HepG2 (cell line): ENCODE results near the gene NDUFB5. TPM values are rescaled to one million over a fixed set of nuclear protein-coding genes. Genes with fewer than 3 reads are reported as not detected.

Experiments used
- ATAC-seq: fragments of 200-7000 bp; cut with Tn5 transposase; 3 replicates; pipeline ENCODE4 v1.9.1; 2020; ENCODE audit warnings: mild to moderate bottlenecking, moderate library complexity
- BruUV-seq: library from RNA; stranded (reverse); fragments of 400-500 nt; replicated peaks from 2 replicates; lab custom pipeline; 2021; lab: Mats Ljungman, UMichigan
- CTCF ChIA-PET: fragments of 300-600 bp; formaldehyde crosslinking; extraction: SDS; loops from one replicate; lab custom pipeline; 2021; ENCODE audit warnings: low total read pairs, inconsistent platforms, low intra/inter-chr PET ratio; lab: Yijun Ruan, JAX
- POLR2A ChIA-PET: fragments of 350-600 bp; sonication (Branson Sonifier 250); formaldehyde crosslinking; loops from one replicate; lab custom pipeline; 2020; ENCODE audit warnings: antibody characterized with exemption, inconsistent platforms; lab: Yijun Ruan, JAX
- DNase-seq: peaks from one replicate; pipeline ENCODE4 v3.0.0-alpha.2; 2015; ENCODE audit warnings: low spot score
- FAIRE-seq: peaks from 3 replicates; lab custom pipeline; 2011; peaks lifted over from hg19 to GRCh38; lab: Jason Lieb, UNC
- H2AFZ ChIP-seq: one replicate; pipeline ENCODE4 v1.6.1; 2011; ENCODE audit warnings: low read length, inconsistent platforms
- H3K27ac ChIP-seq: fragments of 300-600 bp; 3 replicates; pipeline ENCODE4 v1.8.0; 2011; ENCODE audit warnings: mixed run types, mild to moderate bottlenecking, mixed read lengths, low read length, inconsistent platforms; ENCODE audit not compliant: insufficient read depth; ENCODE audit errors: extremely low read length
- H3K27me3 ChIP-seq, 2 experiments: fragments of 200-600 bp in 1 of 2; 2 replicates in 1 of 2; 3 replicates in 1 of 2; pipeline versions ENCODE4 v1.6.0 to v1.8.0; 2011; ENCODE audit warnings: low read length in 2 of 2, mild to moderate bottlenecking in 2 of 2, moderate library complexity in 2 of 2, inconsistent platforms in 1 of 2; ENCODE audit not compliant: insufficient read depth in 2 of 2, control insufficient read depth in 1 of 2
- H3K36me3 ChIP-seq, 2 experiments: fragments of 200-600 bp in 1 of 2; replicated peaks in 1 of 2; 2 replicates in 1 of 2; 3 replicates in 1 of 2; pipeline versions ENCODE4 v1.5.1 to v1.8.0; 2011; ENCODE audit warnings: low read length in 2 of 2, inconsistent platforms in 1 of 2; ENCODE audit not compliant: insufficient read depth in 2 of 2, control insufficient read depth in 1 of 2
- H3K4me1 ChIP-seq: 2 replicates; pipeline ENCODE4 v1.5.1; 2012; ENCODE audit warnings: low read length, inconsistent platforms; ENCODE audit not compliant: insufficient read depth
- H3K4me2 ChIP-seq: 2 replicates; pipeline ENCODE4 v1.6.0; 2011; ENCODE audit warnings: low read depth, low read length, inconsistent platforms
- H3K4me3 ChIP-seq, 3 experiments: fragments of 200-600 bp in 1 of 3; sonication (generic), shearing (Covaris generic) in 1 of 3; replicated peaks in 1 of 3; 2 replicates each; pipeline ENCODE4 v1.5.1; 2011 to 2016; ENCODE audit warnings: low read length in 3 of 3, inconsistent platforms in 2 of 3, low read depth in 2 of 3, mild to moderate bottlenecking in 2 of 3, control low read depth in 1 of 3, mixed read lengths in 1 of 3; ENCODE audit not compliant: insufficient read depth in 1 of 3
- H3K79me2 ChIP-seq: one replicate; pipeline ENCODE4 v1.6.1; 2011; ENCODE audit warnings: low read length, inconsistent platforms; ENCODE audit not compliant: insufficient read depth
- H3K9ac ChIP-seq: 2 replicates; pipeline ENCODE4 v1.6.0; 2011; ENCODE audit warnings: mild to moderate bottlenecking, low read depth, low read length, inconsistent platforms; ENCODE audit not compliant: insufficient read depth
- H3K9me3 ChIP-seq: 2 replicates; pipeline ENCODE4 v1.5.1; 2012; ENCODE audit warnings: mild to moderate bottlenecking, low read length
- H4K20me1 ChIP-seq: 2 replicates; pipeline ENCODE4 v1.6.0; 2011; ENCODE audit warnings: inconsistent platforms, mild to moderate bottlenecking, low read length, moderate library complexity; ENCODE audit not compliant: insufficient read depth
- ATF7 ChIP-seq, 2 experiments: fragments of 450-650 bp in 1 of 2; sonication (generic) in 1 of 2; formaldehyde crosslinking in 1 of 2; IDR thresholded peaks; 2 replicates each; pipeline versions ENCODE4 v1.4.0 to v1.6.1; 2016 to 2020; ENCODE audit warnings: antibody characterized with exemption in 1 of 2, mild to moderate bottlenecking in 1 of 2, missing genetic modification reagents in 1 of 2
- CREB1 ChIP-seq, 2 experiments: fragments of 450-650 bp in 1 of 2; IDR thresholded peaks; 2 replicates each; pipeline ENCODE4 v1.6.1; 2016 to 2017; ENCODE audit warnings: control low read depth in 1 of 2, mild to moderate bottlenecking in 1 of 2, missing compliant biosample characterization in 1 of 2, missing genetic modification characterization in 1 of 2
- SRSF4 ChIP-seq: fragments of 200-400 bp; formaldehyde crosslinking; IDR thresholded peaks from one replicate; pipeline ENCODE4 v1.6.1; 2018; ENCODE audit warnings: mild to moderate bottlenecking, low read depth, low read length, moderate library complexity; ENCODE audit not compliant: poor library complexity, severe bottlenecking
- WGBS: methylation state at CpG from one replicate; pipeline ENCODE4 v1.1.6; 2017; ENCODE audit warnings: low lambda C conversion rate; 5-methylcytosine and 5-hydroxymethylcytosine counted together
- in situ Hi-C: cut with HindIII; loops from 2 replicates; pipeline ENCODE4 v1.10.0; 2017; ENCODE audit warnings: low pct_unique_long_range_greater_than_20kb; ENCODE audit not compliant: extremely low pct_ligation_motif_present
- intact Hi-C: fragments of 100-400 bp; cut with micrococcal nuclease; formaldehyde crosslinking; loops from one replicate; pipeline ENCODE4 v1.10.0; 2022; ENCODE audit not compliant: unreplicated experiment
- polyA plus RNA-seq, 8 experiments: library from polyadenylated mRNA; depleted of rRNA in 3 of 8; stranded (reverse) in 7 of 8; unstranded in 1 of 8; fragments of >200 nt; fragmentation: Illumina TruSeq in 4 of 8; extraction: Trizol in 4 of 8; gene quantifications; 2 replicates each; pipeline versions ENCODE4 v1.2.1 to v1.2.3, GENCODE V29; 2011 to 2016; ENCODE audit warnings: low read depth in 4 of 8, missing spikeins in 1 of 8, mixed read lengths in 1 of 8; ENCODE audit not compliant: insufficient read depth in 1 of 8
- total RNA-seq, 5 experiments: library from RNA; depleted of rRNA; stranded (reverse); fragments of >200 nt; fragmentation: Illumina TruSeq; extraction: Trizol; gene quantifications; 2 replicates each; pipeline ENCODE4 v1.2.3, GENCODE V29; 2016; ENCODE audit warnings: low read depth in 1 of 5
- TF ChIP-seq, protein P1 (sequence below): sonication (generic); formaldehyde crosslinking; IDR thresholded peaks from 2 replicates; pipeline ENCODE4 v1.5.1; 2020; ENCODE audit warnings: missing genetic modification reagents, mild to moderate bottlenecking, borderline replicate concordance
- TF ChIP-seq, protein P2 (sequence below): sonication (generic); formaldehyde crosslinking; IDR thresholded peaks from 2 replicates; pipeline ENCODE4 v1.5.1; 2020; ENCODE audit warnings: missing genetic modification reagents, mild to moderate bottlenecking, borderline replicate concordance

Gene NDUFB5
- total and polyA plus RNA-seq, 2 of the 13 experiments (the other 11 are each of a cell fraction or from before 2014, with no cell fraction given), result 43.3 to 120 TPM

DNA sequence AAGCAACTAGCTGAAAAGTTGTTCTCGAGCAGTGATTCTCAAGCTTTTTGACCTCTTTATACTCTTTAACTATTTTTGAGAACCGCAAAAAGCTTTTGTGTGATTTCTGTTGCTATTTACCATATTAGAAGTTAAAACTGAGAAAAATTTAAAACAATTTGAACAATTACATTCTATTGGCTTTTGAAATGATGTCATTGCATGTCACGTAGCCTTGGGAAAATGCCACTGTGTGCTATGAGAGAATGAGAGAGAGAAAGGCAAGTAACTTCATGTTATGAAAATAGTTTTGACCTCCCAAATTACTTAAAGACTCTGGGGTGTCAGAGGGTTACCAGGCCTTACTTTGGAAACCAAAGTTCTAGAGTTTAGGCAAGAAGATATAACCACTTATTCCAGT is 56.3 kb downstream of the NDUFB5 start:
- CTCF ChIA-PET, result no interaction called here
- POLR2A ChIA-PET, result interaction anchor here (1.3 to 2.3 kb wide), 3 partner anchors 7 to 74 kb away, joined by 3 to 15 read pairs (median 3); partner anchors contain the start of gene USP13
- Histone ChIP-seq H3K27ac (no peak overlapping the region), H2AFZ (no peak overlapping the region), H3K4me3 (no peak overlapping the region), H3K79me2 (peaks cover 93% of the 10 kb centered on the region), H3K4me1 (peaks cover 100% of the 10 kb centered on the region), H3K36me3 (peaks cover 0 to 4% of the 10 kb centered on the region in 2 experiments; a peak in 2 of 5 replicates), H3K9me3 (no peaks in the 10 kb centered on the region), H4K20me1 (no peaks in the 10 kb centered on the region), H3K9ac (no peak overlapping the region), H3K27me3 (no peaks in the 10 kb centered on the region), H3K4me2 (no peak overlapping the region)
- no TSS peak for BruUV-seq
- in situ Hi-C loops, result no loop called here
- ATAC-seq, result no peak
- intact Hi-C loops, result no loop called here
- WGBS, result 95% methylated on average over 3 of the region's 3 CpGs
- TF ChIP-seq, protein P1, sequence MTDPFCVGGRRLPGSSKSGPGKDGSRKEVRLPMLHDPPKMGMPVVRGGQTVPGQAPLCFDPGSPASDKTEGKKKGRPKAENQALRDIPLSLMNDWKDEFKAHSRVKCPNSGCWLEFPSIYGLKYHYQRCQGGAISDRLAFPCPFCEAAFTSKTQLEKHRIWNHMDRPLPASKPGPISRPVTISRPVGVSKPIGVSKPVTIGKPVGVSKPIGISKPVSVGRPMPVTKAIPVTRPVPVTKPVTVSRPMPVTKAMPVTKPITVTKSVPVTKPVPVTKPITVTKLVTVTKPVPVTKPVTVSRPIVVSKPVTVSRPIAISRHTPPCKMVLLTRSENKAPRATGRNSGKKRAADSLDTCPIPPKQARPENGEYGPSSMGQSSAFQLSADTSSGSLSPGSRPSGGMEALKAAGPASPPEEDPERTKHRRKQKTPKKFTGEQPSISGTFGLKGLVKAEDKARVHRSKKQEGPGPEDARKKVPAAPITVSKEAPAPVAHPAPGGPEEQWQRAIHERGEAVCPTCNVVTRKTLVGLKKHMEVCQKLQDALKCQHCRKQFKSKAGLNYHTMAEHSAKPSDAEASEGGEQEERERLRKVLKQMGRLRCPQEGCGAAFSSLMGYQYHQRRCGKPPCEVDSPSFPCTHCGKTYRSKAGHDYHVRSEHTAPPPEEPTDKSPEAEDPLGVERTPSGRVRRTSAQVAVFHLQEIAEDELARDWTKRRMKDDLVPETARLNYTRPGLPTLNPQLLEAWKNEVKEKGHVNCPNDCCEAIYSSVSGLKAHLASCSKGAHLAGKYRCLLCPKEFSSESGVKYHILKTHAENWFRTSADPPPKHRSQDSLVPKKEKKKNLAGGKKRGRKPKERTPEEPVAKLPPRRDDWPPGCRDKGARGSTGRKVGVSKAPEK (CRISPR knock-in tag), result no peak
- TF ChIP-seq ATF7 (IDR thresholded peaks at IDR 0.05) (peak; percentile 48; the same call in 1 of the 2 replicates), ATF7 (CRISPR knock-in tag; IDR thresholded peaks at IDR 0.05) (no peak)
- no peak for DNase-seq
- FAIRE-seq, result no peak

DNA sequence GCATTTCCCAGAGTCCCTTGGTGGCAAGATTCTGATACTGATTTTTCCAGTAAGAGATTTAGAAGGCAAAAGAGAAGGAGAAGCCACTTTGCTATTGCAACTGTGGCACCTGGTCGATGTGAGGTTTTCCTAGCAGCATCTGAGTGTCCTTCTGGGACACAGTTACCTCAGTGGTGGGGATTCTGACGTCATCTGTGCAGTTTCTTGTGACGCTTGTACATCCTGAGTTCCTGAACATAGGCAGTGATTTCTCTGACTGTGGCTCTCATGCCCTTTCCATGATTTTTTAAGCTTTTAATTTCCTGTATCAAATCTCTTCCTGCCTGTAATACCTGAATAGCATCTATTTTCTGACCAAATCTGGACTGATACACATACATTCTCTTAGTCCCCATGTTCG is 57.2 kb downstream of the NDUFB5 start:
- H3K36me3 ChIP-seq, result 0 out of 5 replicates have a peak, but pooled peaks cover 0 to under 1% of the 10 kb centered on the region in 2 experiments
- POLR2A ChIA-PET, result interaction anchor here (0.8 to 2.3 kb wide), 5 partner anchors 8 to 73 kb away, joined by 3 to 15 read pairs (median 3); partner anchors contain the start of gene USP13
- no peaks in the 10 kb centered on the region for H4K20me1 ChIP-seq
- H3K9ac ChIP-seq, result peak overlapping the region; percentile 42
- TF ChIP-seq SRSF4, result no peak
- TF ChIP-seq CREB1 (IDR thresholded peaks at IDR 0.05), result peak; percentile 61
- no peak for TF ChIP-seq CREB1 (CRISPR knock-in tag; IDR thresholded peaks at IDR 0.05)
- TF ChIP-seq, protein P2, sequence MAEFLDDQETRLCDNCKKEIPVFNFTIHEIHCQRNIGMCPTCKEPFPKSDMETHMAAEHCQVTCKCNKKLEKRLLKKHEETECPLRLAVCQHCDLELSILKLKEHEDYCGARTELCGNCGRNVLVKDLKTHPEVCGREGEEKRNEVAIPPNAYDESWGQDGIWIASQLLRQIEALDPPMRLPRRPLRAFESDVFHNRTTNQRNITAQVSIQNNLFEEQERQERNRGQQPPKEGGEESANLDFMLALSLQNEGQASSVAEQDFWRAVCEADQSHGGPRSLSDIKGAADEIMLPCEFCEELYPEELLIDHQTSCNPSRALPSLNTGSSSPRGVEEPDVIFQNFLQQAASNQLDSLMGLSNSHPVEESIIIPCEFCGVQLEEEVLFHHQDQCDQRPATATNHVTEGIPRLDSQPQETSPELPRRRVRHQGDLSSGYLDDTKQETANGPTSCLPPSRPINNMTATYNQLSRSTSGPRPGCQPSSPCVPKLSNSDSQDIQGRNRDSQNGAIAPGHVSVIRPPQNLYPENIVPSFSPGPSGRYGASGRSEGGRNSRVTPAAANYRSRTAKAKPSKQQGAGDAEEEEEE, result 0 out of 2 replicates have a peak, but pooled peaks have one; percentile 22
- BruUV-seq, result no TSS peak
- no peaks in the 10 kb centered on the region for H3K9me3 ChIP-seq
- H3K4me2 ChIP-seq, result peak overlapping the region; percentile 68
- intact Hi-C loops, result no loop called here
- CTCF ChIA-PET, result no interaction called here
- H3K4me3 ChIP-seq, result no peak overlapping the region; a peak in 1 of 6 replicates
- H3K27ac ChIP-seq, result peak overlapping the region; percentile 71
- no peak for DNase-seq
- in situ Hi-C loops, result no loop called here
- no peak for ATAC-seq
- H3K4me1 ChIP-seq, result peaks cover 100% of the 10 kb centered on the region
- H3K79me2 ChIP-seq, result peaks cover 93% of the 10 kb centered on the region
- no peaks in the 10 kb centered on the region for H3K27me3 ChIP-seq
- no peak overlapping the region for H2AFZ ChIP-seq
- FAIRE-seq, result no peak
- WGBS, result 60% methylated on average over 4 of the region's 4 CpGs
